H1 (cell line): ENCODE measurements around the gene BBX. TPM values are rescaled to one million over a fixed set of nuclear protein-coding genes. Genes with fewer than 3 reads are reported as not detected.

ENCODE experiments used
- CTCF ChIA-PET: fragments of 300-600 bp; sonication (Branson Sonifier 250); formaldehyde crosslinking; loops from one replicate; lab custom pipeline; 2021; ENCODE audit not compliant: partially characterized antibody; lab: Charles Lee
- POLR2A ChIA-PET: fragments of 300-600 bp; sonication (Branson Sonifier 250); formaldehyde crosslinking; loops from one replicate; lab custom pipeline; 2021; ENCODE audit warnings: inconsistent platforms; ENCODE audit not compliant: partially characterized antibody; lab: Charles Lee
- DNase-seq, 2 experiments: peaks; one replicate each; pipeline versions ENCODE4 v3.0.0 to v3.0.0-alpha.2; 2010 to 2022; ENCODE audit warnings: low spot score in 2 of 2, low read depth in 1 of 2, mixed read lengths in 1 of 2
- FAIRE-seq: peaks from 2 replicates; lab custom pipeline; 2011; peaks lifted over from hg19 to GRCh38; lab: Jason Lieb, UNC
- H2AFZ ChIP-seq: 2 replicates; pipeline ENCODE4 v1.8.1; 2012; ENCODE audit warnings: low read length, inconsistent platforms
- H2AK5ac ChIP-seq: 2 replicates; pipeline ENCODE4 v1.6.1; 2013; ENCODE audit warnings: low read depth, low read length
- H2BK120ac ChIP-seq: replicated peaks from 2 replicates; pipeline ENCODE3; 2013; ENCODE audit warnings: low read depth, low read length, inconsistent platforms
- H2BK12ac ChIP-seq: 2 replicates; pipeline ENCODE4 v1.6.1; 2013; ENCODE audit warnings: low read depth, low read length
- H2BK15ac ChIP-seq: 2 replicates; pipeline ENCODE4 v1.6.1; 2013; ENCODE audit warnings: low read length
- H2BK20ac ChIP-seq: 2 replicates; pipeline ENCODE4 v1.6.1; 2013; ENCODE audit warnings: low read length
- H2BK5ac ChIP-seq: 2 replicates; pipeline ENCODE4 v1.6.1; 2013; ENCODE audit warnings: low read depth, low read length
- H3K14ac ChIP-seq: 2 replicates; pipeline ENCODE4 v1.6.1; 2013; ENCODE audit warnings: inconsistent platforms; ENCODE audit not compliant: insufficient read length
- H3K18ac ChIP-seq: 2 replicates; pipeline ENCODE4 v1.6.1; 2013; ENCODE audit warnings: low read length; ENCODE audit errors: extremely low read depth
- H3K23ac ChIP-seq: 2 replicates; pipeline ENCODE4 v1.6.1; 2013; ENCODE audit warnings: inconsistent platforms; ENCODE audit not compliant: insufficient read length
- H3K23me2 ChIP-seq: 2 replicates; pipeline ENCODE4 v1.6.1; 2013; ENCODE audit warnings: low read depth, low read length
- H3K27ac ChIP-seq: 2 replicates; pipeline ENCODE4 v1.6.1; 2011; ENCODE audit warnings: low read depth, low read length, inconsistent platforms
- H3K27me3 ChIP-seq, 4 experiments: replicated peaks in 1 of 4; 1 replicate in 1 of 4; 2 replicates in 3 of 4; pipeline versions ENCODE4 v1.6.1 to v1.8.1; 2011 to 2013; ENCODE audit warnings: low read length in 3 of 4, mild to moderate bottlenecking in 3 of 4, inconsistent platforms in 2 of 4, mixed read lengths in 2 of 4, moderate library complexity in 1 of 4; ENCODE audit not compliant: control insufficient read depth in 3 of 4, insufficient read depth in 3 of 4; ENCODE audit errors: extremely low read depth in 1 of 4
- H3K36me3 ChIP-seq, 4 experiments: 2 replicates each; pipeline versions ENCODE4 v1.6.1 to v1.8.1; 2011 to 2013; ENCODE audit warnings: mild to moderate bottlenecking in 4 of 4, low read length in 3 of 4, moderate library complexity in 2 of 4, control low read depth in 1 of 4, inconsistent platforms in 1 of 4; ENCODE audit not compliant: insufficient read depth in 4 of 4, control insufficient read depth in 2 of 4
- H3K4ac ChIP-seq: replicated peaks from 2 replicates; pipeline ENCODE3; 2013; ENCODE audit warnings: low read length, low read depth, mixed read lengths, inconsistent platforms; ENCODE audit not compliant: insufficient read length
- H3K4me1 ChIP-seq, 4 experiments: replicated peaks in 1 of 4; 1 replicate in 1 of 4; 2 replicates in 3 of 4; pipeline versions ENCODE4 v1.6.1 to v1.8.1; 2011 to 2013; ENCODE audit warnings: low read length in 3 of 4, inconsistent platforms in 2 of 4, mixed read lengths in 1 of 4; ENCODE audit not compliant: insufficient read depth in 4 of 4, control insufficient read depth in 3 of 4
- H3K4me2 ChIP-seq, 2 experiments: 2 replicates each; pipeline versions ENCODE4 v1.6.1 to v1.8.1; 2011 to 2013; ENCODE audit warnings: low read depth in 2 of 2, low read length in 2 of 2, control low read depth in 1 of 2, inconsistent platforms in 1 of 2, mild to moderate bottlenecking in 1 of 2; ENCODE audit not compliant: insufficient read depth in 1 of 2
- H3K4me3 ChIP-seq, 4 experiments: fragments of 200-600, 300-600 bp in 1 of 4; sonication (generic), shearing (Covaris generic), sonication (Bioruptor Twin) in 1 of 4; 2 replicates each; pipeline versions ENCODE4 v1.5.1 to v1.8.1; 2011 to 2016; ENCODE audit warnings: low read length in 4 of 4, low read depth in 3 of 4, control low read depth in 2 of 4, inconsistent platforms in 2 of 4, mild to moderate bottlenecking in 2 of 4, mixed read lengths in 1 of 4, moderate library complexity in 1 of 4; ENCODE audit not compliant: insufficient read depth in 2 of 4; ENCODE audit errors: extremely low read depth in 1 of 4
- H3K56ac ChIP-seq: replicated peaks from 2 replicates; pipeline ENCODE3; 2013; ENCODE audit warnings: low read depth, mild to moderate bottlenecking, mixed read lengths, low read length, inconsistent platforms; ENCODE audit not compliant: insufficient read length
- H3K79me1 ChIP-seq: 2 replicates; pipeline ENCODE4 v1.6.1; 2013; ENCODE audit warnings: low read depth, low read length, control low read depth
- H3K79me2 ChIP-seq, 2 experiments: 2 replicates each; pipeline versions ENCODE4 v1.6.1 to v1.8.1; 2012 to 2013; ENCODE audit warnings: low read length in 2 of 2, mild to moderate bottlenecking in 2 of 2, inconsistent platforms in 1 of 2; ENCODE audit not compliant: insufficient read depth in 2 of 2, control insufficient read depth in 1 of 2
- H3K9ac ChIP-seq, 4 experiments: replicated peaks in 1 of 4; 1 replicate in 1 of 4; 2 replicates in 3 of 4; pipeline versions ENCODE4 v1.6.1 to v1.8.1; 2011 to 2013; ENCODE audit warnings: low read depth in 3 of 4, low read length in 3 of 4, control low read depth in 2 of 4, mild to moderate bottlenecking in 2 of 4, moderate library complexity in 2 of 4, inconsistent platforms in 1 of 4; ENCODE audit errors: extremely low read depth in 1 of 4
- H3K9me3 ChIP-seq, 2 experiments: 2 replicates each; pipeline versions ENCODE4 v1.6.1 to v1.8.1; 2012 to 2013; ENCODE audit warnings: mild to moderate bottlenecking in 2 of 2, moderate library complexity in 2 of 2, control low read depth in 1 of 2, inconsistent platforms in 1 of 2, low read depth in 1 of 2, low read length in 1 of 2, mixed read lengths in 1 of 2; ENCODE audit not compliant: insufficient read depth in 2 of 2
- H4K20me1 ChIP-seq, 2 experiments: replicated peaks in 1 of 2; 2 replicates each; pipeline versions ENCODE3 to v1.8.1; 2011 to 2013; ENCODE audit warnings: inconsistent platforms in 2 of 2, low read length in 2 of 2, mild to moderate bottlenecking in 1 of 2; ENCODE audit not compliant: insufficient read depth in 2 of 2, control insufficient read depth in 1 of 2
- H4K5ac ChIP-seq: 2 replicates; pipeline ENCODE4 v1.6.1; 2013; ENCODE audit warnings: low read length, low read depth, mixed read lengths, inconsistent platforms; ENCODE audit not compliant: insufficient read length
- H4K8ac ChIP-seq: 2 replicates; pipeline ENCODE4 v1.8.0; 2013; ENCODE audit warnings: mild to moderate bottlenecking, moderate library complexity, low read length, inconsistent platforms; ENCODE audit not compliant: insufficient read depth; ENCODE audit errors: extremely low read depth
- H4K91ac ChIP-seq: replicated peaks from 2 replicates; pipeline ENCODE3; 2013; ENCODE audit warnings: low read length, mixed read lengths, inconsistent platforms; ENCODE audit not compliant: insufficient read length
- BRCA1 ChIP-seq: IDR thresholded peaks from 2 replicates; pipeline ENCODE4 v1.6.1; 2012; ENCODE audit warnings: low read depth, low read length, improper control_type of control experiment
- CBX5 ChIP-seq: fragments of 300-800, 300-1000 bp; sonication (generic); IDR thresholded peaks from 2 replicates; pipeline ENCODE4 v1.7.1; 2016; ENCODE audit warnings: antibody characterized with exemption, low read length, low read depth
- CBX8 ChIP-seq: fragments of 300-800, 300-1000 bp; sonication (generic); IDR thresholded peaks from 2 replicates; pipeline ENCODE4 v1.7.1; 2016; ENCODE audit warnings: low read depth, low read length, borderline replicate concordance
- CEBPB ChIP-seq: IDR thresholded peaks from 2 replicates; pipeline ENCODE4 v1.6.1; 2012; ENCODE audit warnings: low read depth, low read length
- FOSL1 ChIP-seq: IDR thresholded peaks from 2 replicates; pipeline ENCODE4 v1.6.1; 2011; ENCODE audit warnings: mild to moderate bottlenecking, low read depth, low read length, moderate library complexity; ENCODE audit not compliant: insufficient read depth
- HDAC2 ChIP-seq, 2 experiments: fragments of 300-600 bp in 1 of 2; sonication (generic) in 1 of 2; IDR thresholded peaks; 2 replicates each; pipeline ENCODE4 v1.6.1; 2011 to 2012; ENCODE audit warnings: low read depth in 2 of 2, low read length in 2 of 2, mild to moderate bottlenecking in 2 of 2, moderate library complexity in 2 of 2, borderline replicate concordance in 1 of 2, inconsistent platforms in 1 of 2
- NANOG ChIP-seq: IDR thresholded peaks from 2 replicates; pipeline ENCODE4 v1.6.1; 2011; ENCODE audit warnings: low read length, low read depth, mild to moderate bottlenecking, inconsistent platforms; ENCODE audit not compliant: insufficient read depth, poor library complexity, severe bottlenecking
- RXRA ChIP-seq: IDR thresholded peaks from 2 replicates; pipeline ENCODE4 v1.6.1; 2011; ENCODE audit warnings: low read depth, mild to moderate bottlenecking, low read length, moderate library complexity; ENCODE audit not compliant: insufficient read depth
- SUZ12 ChIP-seq: fragments of 200-600 bp; sonication (generic); IDR thresholded peaks from 2 replicates; pipeline ENCODE4 v1.6.1; 2012; ENCODE audit warnings: mild to moderate bottlenecking, inconsistent platforms, low read length, moderate library complexity, mixed read lengths
- TCF12 ChIP-seq: IDR thresholded peaks from 2 replicates; pipeline ENCODE4 v1.6.1; 2011; ENCODE audit warnings: low read depth, mild to moderate bottlenecking, low read length
- USF2 ChIP-seq: IDR thresholded peaks from 2 replicates; pipeline ENCODE4 v1.6.1; 2011; ENCODE audit warnings: low read length, improper control_type of control experiment
- WGBS, 2 experiments: shearing (Covaris generic) in 1 of 2; methylation state at CpG; one replicate each; pipeline versions ENCODE4 v1.1.6 to v1.1.7; 2013 to 2015; ENCODE audit warnings: low lambda C conversion rate in 2 of 2, mixed read lengths in 2 of 2, inconsistent platforms in 1 of 2, low coverage in 1 of 2, missing lambda C conversion rate in 1 of 2; ENCODE audit not compliant: insufficient replicate concordance in 2 of 2, insufficient coverage in 1 of 2, insufficient read length in 1 of 2; ENCODE audit errors: extremely low coverage in 1 of 2, missing lambda C conversion rate in 1 of 2; 5-methylcytosine and 5-hydroxymethylcytosine counted together
- polyA plus RNA-seq, 7 experiments: library from polyadenylated mRNA; depleted of rRNA in 3 of 7; stranded (reverse) in 5 of 7; unstranded in 2 of 7; fragments of >200 nt in 5 of 7; fragments of 200-250 nt in 2 of 7; gene quantifications; 1 replicate in 5 of 7; 2 replicates in 1 of 7; 4 replicates in 1 of 7; pipeline versions ENCODE4 v1.2.1 to v1.2.3, GENCODE V29; 2011 to 2013; ENCODE audit warnings: missing spikeins in 2 of 7, mixed read lengths in 2 of 7
- total RNA-seq: library from RNA; stranded (reverse); fragmentation: NEBNext Ultra II Directional; extraction: Animal tissue kit (Norgen Biotek cat#: 25700); gene quantifications from 2 replicates; pipeline ENCODE4 v1.2.1, GENCODE V29; 2021
- TF ChIP-seq, protein P1 (sequence below): IDR thresholded peaks from 2 replicates; pipeline ENCODE4 v1.6.1; 2012; ENCODE audit warnings: inconsistent platforms

BBX gene
- total and polyA plus RNA-seq, 2 of the 8 experiments (the other 6 are each of a cell fraction or from before 2014, with no cell fraction given), result 11.0 to 42.5 TPM

GRCh38 chr3:107599772-107600145 is 77.0 kb downstream of the BBX start:
- POLR2A ChIA-PET, result interaction anchor here (0.6 kb wide), 1 partner anchor 268 kb away, joined by 3 read pairs; no protein-coding TSS in a partner anchor
- no peak overlapping the region for H4K8ac ChIP-seq
- H3K4me3 ChIP-seq, result peak overlapping the region in 2 of 4 experiments; percentile 12 to 39; a peak in 2 of 8 replicates
- H2BK120ac ChIP-seq, result no peak overlapping the region
- peaks cover 0 to 38% of the 10 kb centered on the region in 2 experiments; a peak in 2 of 4 replicates for H3K79me2 ChIP-seq
- no peak overlapping the region for H4K91ac ChIP-seq
- no peak overlapping the region for H3K9ac ChIP-seq
- H3K23me2 ChIP-seq, result no peaks in the 10 kb centered on the region
- no peaks in the 10 kb centered on the region for H3K27me3 ChIP-seq
- no peak overlapping the region; the same call in 1 of the 2 replicates for H2BK12ac ChIP-seq
- H2AK5ac ChIP-seq, result no peak overlapping the region
- no peak overlapping the region for H3K56ac ChIP-seq
- H2AFZ ChIP-seq, result no peak overlapping the region
- H3K23ac ChIP-seq, result no peak overlapping the region
- no peak overlapping the region; the same call in 1 of the 2 replicates for H3K27ac ChIP-seq
- no peaks in the 10 kb centered on the region; a peak in 1 of 8 replicates for H3K36me3 ChIP-seq
- 83% methylated on average over 3 of the region's 3 CpGs; no CpG with 5 or more reads in 1 of the 2 experiments for WGBS, 2 experiments
- H2BK15ac ChIP-seq, result no peak overlapping the region
- CTCF ChIA-PET, result interaction anchor here (1.1 to 2.8 kb wide), 5 partner anchors 11 to 364 kb away, joined by 3 to 7 read pairs (median 4); no protein-coding TSS in a partner anchor
- peak overlapping the region; percentile 53; the same call in 1 of the 2 replicates for H3K18ac ChIP-seq
- H3K4me2 ChIP-seq, result peak overlapping the region; percentile 54 to 58; a peak in 2 of 4 replicates
- peaks cover 0 to 2% of the 10 kb centered on the region in 2 experiments for H4K20me1 ChIP-seq
- no peak overlapping the region for H3K4ac ChIP-seq
- no peaks in the 10 kb centered on the region for H3K9me3 ChIP-seq
- FAIRE-seq (no peak), DNase-seq (no peak)
- peaks cover 0 to 14% (median 9%) of the 10 kb centered on the region in 4 experiments; a peak in 5 of 7 replicates for H3K4me1 ChIP-seq
- no peak overlapping the region for H4K5ac ChIP-seq
- H2BK20ac ChIP-seq, result no peak overlapping the region
- H3K79me1 ChIP-seq, result no peaks in the 10 kb centered on the region
- 0 out of 2 replicates have a peak overlapping the region, but pooled peaks have one; percentile 64 for H2BK5ac ChIP-seq
- H3K14ac ChIP-seq, result no peak overlapping the region
- TF ChIP-seq TCF12 (no peak), CBX8 (no peak), USF2 (no peak), BRCA1 (no peak), SUZ12 (no peak), CEBPB (no peak), CBX5 (no peak), NANOG (no peak), FOSL1 (no peak), HDAC2 (IDR thresholded peaks at IDR 0.05; ENCODE audit: borderline replicate concordance in 1 of 2, low read depth in 2 of 2, low read length in 2 of 2) (no peak), RXRA (no peak)
- TF ChIP-seq, protein P1, sequence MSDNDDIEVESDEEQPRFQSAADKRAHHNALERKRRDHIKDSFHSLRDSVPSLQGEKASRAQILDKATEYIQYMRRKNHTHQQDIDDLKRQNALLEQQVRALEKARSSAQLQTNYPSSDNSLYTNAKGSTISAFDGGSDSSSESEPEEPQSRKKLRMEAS, result no peak
